ENCODE measurements around the gene MZB1.
A peak's percentile ranks its signal among the peaks of the same experiment; 100 is the strongest.

Gene MZB1

GRCh38 chr5:139389701-139390638 lies at the start of gene MZB1:
Gene MZB1, minus strand, starts transcription at chr5:139389913. Its CDS starts 57 bp downstream, at chr5:139389856.
- peak within 1 kb of the TSS; percentile 89 for H3K27ac ChIP-seq
- no peak within 1 kb of the TSS for H2AFZ ChIP-seq (ENCODE audit: low read depth)
- H4K20me1 ChIP-seq (ENCODE audit: insufficient read depth) = no peaks in the 10 kb centered on the region
- peak within 1 kb of the TSS; percentile 93 for H3K9ac ChIP-seq
- no peaks in the 10 kb centered on the region for H3K36me3 ChIP-seq (ENCODE audit: insufficient read depth)
- no peaks in the 10 kb centered on the region for H3K27me3 ChIP-seq (ENCODE audit: insufficient read depth, low read depth)
- H3K4me3 ChIP-seq (IDR thresholded peaks at IDR 0.05; ENCODE audit: insufficient read depth, low read depth, low read length) = no peak within 1 kb of the TSS
- H3K4me2 ChIP-seq = peak within 1 kb of the TSS; percentile 87
- peaks cover 73% of the 10 kb centered on the region for H3K79me2 ChIP-seq (ENCODE audit: insufficient read depth, low read depth)
- no peak for TF ChIP-seq CTCF (conservative IDR thresholded peaks at IDR 0.05; ENCODE audit: low read depth, low read length)
- peaks cover 52% of the 10 kb centered on the region for H3K4me1 ChIP-seq (ENCODE audit: low read depth, poor library complexity, severe bottlenecking)

DNA sequence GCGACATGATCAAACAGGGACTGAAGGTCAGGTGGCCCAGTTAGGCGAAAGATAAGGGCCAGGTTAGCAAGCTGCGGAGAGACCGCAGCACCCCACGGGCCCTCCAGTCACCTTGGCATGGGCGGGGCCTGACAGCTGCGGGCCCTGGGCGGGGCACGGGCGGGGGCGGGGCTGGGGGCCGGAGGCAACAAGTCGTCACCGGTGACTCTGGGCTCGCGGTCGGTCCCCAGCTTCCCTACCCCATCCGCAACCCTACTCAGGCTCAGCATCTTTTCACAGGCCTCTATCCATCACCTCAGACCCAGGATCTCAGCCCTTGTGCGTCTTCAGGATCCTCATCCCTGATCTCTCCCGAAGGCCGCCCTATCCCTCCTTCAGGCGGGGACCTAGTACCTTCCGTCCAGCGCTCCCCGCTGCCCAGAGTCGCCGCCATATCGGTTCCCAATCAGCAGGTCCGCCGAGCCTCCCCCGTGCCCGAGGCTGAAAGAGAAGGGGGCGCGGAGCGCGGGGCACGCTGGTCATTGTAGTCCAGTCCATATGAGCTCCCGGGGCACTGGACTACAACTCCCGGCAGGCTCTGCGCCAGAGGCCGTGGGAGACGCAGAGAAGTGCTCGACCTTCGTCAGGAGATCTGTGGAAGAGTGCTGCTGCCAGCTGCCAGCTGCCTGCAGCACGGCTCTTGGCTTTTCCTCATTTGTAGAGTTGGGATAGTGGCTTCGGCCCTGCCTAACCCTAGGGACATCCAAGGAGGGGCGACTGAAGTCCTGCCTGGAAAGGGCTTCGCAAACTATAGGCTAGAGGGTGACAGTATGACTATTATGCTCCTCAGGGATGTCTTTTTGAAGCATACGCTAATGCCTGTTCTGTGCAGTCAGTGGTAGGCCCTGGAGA lies 49.5 kb upstream of the MZB1 start, which contains the start of gene DNAJC18:
TSS of gene DNAJC18 (minus strand) at position 513 of the 891 bp plus-strand sequence. CDS start at position 433, 80 bp downstream.
- Histone ChIP-seq H3K9ac (peak within 1 kb of the TSS; percentile 91), H4K20me1 (ENCODE audit: insufficient read depth) (no peaks in the 10 kb centered on the region), H3K4me2 (peak within 1 kb of the TSS; percentile 100), H2AFZ (ENCODE audit: low read depth) (peak within 1 kb of the TSS; percentile 97), H3K4me1 (ENCODE audit: low read depth, poor library complexity, severe bottlenecking) (peaks cover 29% of the 10 kb centered on the region), H3K36me3 (ENCODE audit: insufficient read depth) (no peaks in the 10 kb centered on the region), H3K79me2 (ENCODE audit: insufficient read depth, low read depth) (no peaks in the 10 kb centered on the region), H3K27me3 (ENCODE audit: insufficient read depth, low read depth) (no peaks in the 10 kb centered on the region), H3K4me3 (IDR thresholded peaks at IDR 0.05; ENCODE audit: insufficient read depth, low read depth, low read length) (no peak within 1 kb of the TSS), H3K27ac (peak within 1 kb of the TSS; percentile 90)
- TF ChIP-seq CTCF (conservative IDR thresholded peaks at IDR 0.05; ENCODE audit: low read depth, low read length) = no peak

GRCh38 chr5:139438707-139439012 lies 48.9 kb upstream of the MZB1 start:
- no peaks in the 10 kb centered on the region for H3K79me2 ChIP-seq (ENCODE audit: insufficient read depth, low read depth)
- H3K4me2 ChIP-seq = peak overlapping the region; percentile 100
- peaks cover 29% of the 10 kb centered on the region for H3K4me1 ChIP-seq (ENCODE audit: low read depth, poor library complexity, severe bottlenecking)
- H3K4me3 ChIP-seq (IDR thresholded peaks at IDR 0.05; ENCODE audit: insufficient read depth, low read depth, low read length) = no peak overlapping the region
- H3K27ac ChIP-seq = no peak overlapping the region
- H4K20me1 ChIP-seq (ENCODE audit: insufficient read depth) = no peaks in the 10 kb centered on the region
- H2AFZ ChIP-seq (ENCODE audit: low read depth) = peak overlapping the region; percentile 97
- H3K36me3 ChIP-seq (ENCODE audit: insufficient read depth) = no peaks in the 10 kb centered on the region
- H3K9ac ChIP-seq = no peak overlapping the region; the same call in 1 of the 2 replicates
- no peaks in the 10 kb centered on the region for H3K27me3 ChIP-seq (ENCODE audit: insufficient read depth, low read depth)
- no peak for TF ChIP-seq CTCF (conservative IDR thresholded peaks at IDR 0.05; ENCODE audit: low read depth, low read length)

GRCh38 chr5:139435676-139436075 lies 46.0 kb upstream of the MZB1 start:
- H3K79me2 ChIP-seq (ENCODE audit: insufficient read depth, low read depth) = no peaks in the 10 kb centered on the region

More at GRCh38 chr5:139435676-139436075, 46.0 kb upstream of the MZB1 start:
- Histone ChIP-seq H3K36me3 (ENCODE audit: insufficient read depth) (no peaks in the 10 kb centered on the region), H3K4me1 (ENCODE audit: low read depth, poor library complexity, severe bottlenecking) (peaks cover 29% of the 10 kb centered on the region), H2AFZ (ENCODE audit: low read depth) (no peak overlapping the region), H3K4me3 (IDR thresholded peaks at IDR 0.05; ENCODE audit: insufficient read depth, low read depth, low read length) (no peak overlapping the region), H4K20me1 (ENCODE audit: insufficient read depth) (no peaks in the 10 kb centered on the region), H3K9ac (no peak overlapping the region), H3K4me2 (no peak overlapping the region), H3K27ac (no peak overlapping the region), H3K27me3 (ENCODE audit: insufficient read depth, low read depth) (no peaks in the 10 kb centered on the region)
- no peak for TF ChIP-seq CTCF (conservative IDR thresholded peaks at IDR 0.05; ENCODE audit: low read depth, low read length)
